Naive thymus-derived CD4-positive, alpha-beta T cell (primary cell): Measurements from ENCODE around the gene DYRK1A. TPM values are rescaled to one million over a fixed set of nuclear protein-coding genes. Genes with fewer than 3 reads are reported as not detected.

Experiments used
- ATAC-seq: fragments of 150-1000 bp; cut with Tn5 transposase; 2 replicates; pipeline ENCODE4 v1.10.0; 2021; ENCODE audit warnings: mild to moderate bottlenecking, moderate library complexity
- CTCF ChIA-PET: fragments of 350-600 bp; sonication (Branson Sonifier 250); formaldehyde crosslinking; loops from one replicate; lab custom pipeline; 2021; ENCODE audit warnings: antibody characterized with exemption; lab: Charles Lee
- POLR2A ChIA-PET: fragments of 350-600 bp; sonication (Branson Sonifier 250); formaldehyde crosslinking; loops from one replicate; lab custom pipeline; 2021; ENCODE audit warnings: antibody characterized with exemption, inconsistent platforms; lab: Charles Lee
- DNase-seq, 9 donors: peaks; one replicate each; pipeline versions ENCODE4 v3.0.0 to v3.0.0-alpha.2; 2020 to 2022; ENCODE audit warnings: mixed read lengths in 1 of 9
- H3K27ac ChIP-seq: one replicate; pipeline ENCODE4 v1.7.0; 2013; ENCODE audit warnings: mild to moderate bottlenecking, low read depth, low read length, moderate library complexity
- H3K27me3 ChIP-seq, 2 donors: one replicate each; pipeline ENCODE4 v1.7.0; 2013; ENCODE audit warnings: low read length in 2 of 2, mild to moderate bottlenecking in 2 of 2, moderate library complexity in 2 of 2; ENCODE audit not compliant: control insufficient read depth in 2 of 2, insufficient read depth in 2 of 2
- H3K36me3 ChIP-seq, 3 experiments: 1 replicate in 2 of 3; 2 replicates in 1 of 3; pipeline ENCODE4 v1.7.0; 2013; ENCODE audit warnings: low read length in 3 of 3, mild to moderate bottlenecking in 3 of 3, moderate library complexity in 1 of 3; ENCODE audit not compliant: insufficient read depth in 3 of 3, control insufficient read depth in 2 of 3
- H3K4me1 ChIP-seq, 2 donors: one replicate each; pipeline ENCODE4 v1.7.0; 2013; ENCODE audit warnings: low read length in 2 of 2, mild to moderate bottlenecking in 2 of 2, moderate library complexity in 1 of 2; ENCODE audit not compliant: control insufficient read depth in 2 of 2, insufficient read depth in 2 of 2
- H3K4me3 ChIP-seq: 2 replicates; pipeline ENCODE4 v1.7.0; 2013; ENCODE audit warnings: mild to moderate bottlenecking, low read length
- H3K9me3 ChIP-seq, 3 experiments: 1 replicate in 2 of 3; 2 replicates in 1 of 3; pipeline ENCODE4 v1.7.0; 2013; ENCODE audit warnings: low read length in 3 of 3; ENCODE audit not compliant: control insufficient read depth in 2 of 3
- H3K27ac Mint-ChIP-seq, 9 donors: one replicate each; pipeline ENCODE4 v1.8.0; 2020 to 2022; ENCODE audit warnings: mixed read lengths in 9 of 9, mild to moderate bottlenecking in 8 of 9, moderate library complexity in 5 of 9, inconsistent platforms in 2 of 9
- H3K27me3 Mint-ChIP-seq, 5 donors: one replicate each; pipeline ENCODE4 v1.8.0; 2021 to 2022; ENCODE audit warnings: mixed read lengths in 5 of 5, mild to moderate bottlenecking in 1 of 5
- H3K36me3 Mint-ChIP-seq, 5 donors: one replicate each; pipeline ENCODE4 v1.8.0; 2020 to 2022; ENCODE audit warnings: mixed read lengths in 5 of 5, mild to moderate bottlenecking in 3 of 5, inconsistent platforms in 1 of 5
- H3K4me1 Mint-ChIP-seq, 7 donors: one replicate each; pipeline ENCODE4 v1.8.0; 2020 to 2022; ENCODE audit warnings: mixed read lengths in 7 of 7, mild to moderate bottlenecking in 3 of 7, inconsistent platforms in 1 of 7
- H3K4me3 Mint-ChIP-seq, 10 donors: one replicate each; pipeline ENCODE4 v1.8.0; 2020 to 2022; ENCODE audit warnings: mild to moderate bottlenecking in 10 of 10, mixed read lengths in 10 of 10, moderate library complexity in 6 of 10, inconsistent platforms in 2 of 10
- H3K9me3 Mint-ChIP-seq, 11 donors: one replicate each; pipeline ENCODE4 v1.8.0; 2020 to 2022; ENCODE audit warnings: mixed read lengths in 11 of 11, mild to moderate bottlenecking in 4 of 11, inconsistent platforms in 1 of 11, moderate library complexity in 1 of 11
- intact Hi-C, 2 donors: fragments of 100-400 bp; cut with micrococcal nuclease; formaldehyde crosslinking; loops; one replicate each; pipeline ENCODE4 v1.15.1; 2023
- polyA plus RNA-seq, 2 donors: library from polyadenylated mRNA; unstranded; fragments of 300-500 nt; fragmentation: Illumina TruSeq; gene quantifications; one replicate each; pipeline ENCODE4 v1.2.3, GENCODE V29; 2021
- total RNA-seq, 6 experiments: library from RNA in 5 of 6; stranded (reverse) in 5 of 6; gene quantifications; 1 replicate in 5 of 6; 2 replicates in 1 of 6; pipeline ENCODE4 v1.2.3 and lab custom pipeline; 2021 to 2026

Gene DYRK1A
- total and polyA plus RNA-seq, 7 experiments from 2014 or later, result 3.3 to 142 (median 118) TPM

- H3K27ac Mint-ChIP-seq, result peak overlapping the region in 6 of 9 donors; percentile 14 to 84 (median 60)
- no peaks in the 10 kb centered on the region for H3K9me3 ChIP-seq
- ChIA-PET CTCF (interaction anchor here (0.5 kb wide), 1 partner anchor 14 kb away, joined by 3 read pairs; no protein-coding TSS in a partner anchor), POLR2A (interaction anchor here (0.9 kb wide), 1 partner anchor 162 kb away, joined by 5 read pairs; the partner anchor contains the start of gene VPS26C)
- peaks cover 41 to 85% (median 83%) of the 10 kb centered on the region in 7 donors for H3K4me1 Mint-ChIP-seq
- H3K27me3 Mint-ChIP-seq, result no peaks in the 10 kb centered on the region
- H3K27me3 ChIP-seq, result no peaks in the 10 kb centered on the region
- intact Hi-C loops, result no loop called here
- DNase-seq (no peak), ATAC-seq (peak; percentile 12)
- H3K4me3 ChIP-seq, result no peak overlapping the region
- H3K4me3 Mint-ChIP-seq, result peak overlapping the region in 7 of 10 donors; percentile 1 to 57 (median 28)
- H3K36me3 Mint-ChIP-seq, result peaks cover 9 to 34% (median 23%) of the 10 kb centered on the region in 5 donors
- no peak overlapping the region for H3K27ac ChIP-seq
- H3K9me3 Mint-ChIP-seq, result peaks cover 0 to 9% (median 0%) of the 10 kb centered on the region in 11 donors
- peaks cover 0 to 7% (median 6%) of the 10 kb centered on the region in 3 experiments for H3K36me3 ChIP-seq
- peaks cover 13 to 25% of the 10 kb centered on the region in 2 donors for H3K4me1 ChIP-seq
Measured at GRCh38 chr21:37429356-37429755, 62.8 kb downstream of the DYRK1A start.

GRCh38 chr21:37430184-37430821, 63.7 kb downstream of the DYRK1A start:
- peak overlapping the region in 9 of 10 donors; percentile 39 to 69 (median 54) for H3K4me3 Mint-ChIP-seq
- peaks cover 0 to 7% (median 6%) of the 10 kb centered on the region in 3 experiments for H3K36me3 ChIP-seq
- ChIA-PET POLR2A (interaction anchor here (0.9 kb wide), 1 partner anchor 163 kb away, joined by 5 read pairs; the partner anchor contains the start of gene VPS26C), CTCF (interaction anchor here (0.5 kb wide), 1 partner anchor 15 kb away, joined by 3 read pairs; no protein-coding TSS in a partner anchor)
- intact Hi-C loops, result loop anchor here in 1 of 2 donors (1.0 kb wide), 1 partner anchor 9 kb away; no protein-coding TSS in a partner anchor
- no peak overlapping the region for H3K27ac ChIP-seq
- H3K27me3 Mint-ChIP-seq, result no peaks in the 10 kb centered on the region
- peak overlapping the region in 8 of 9 donors; percentile 55 to 91 (median 79) for H3K27ac Mint-ChIP-seq
- peaks cover 9 to 34% (median 23%) of the 10 kb centered on the region in 5 donors for H3K36me3 Mint-ChIP-seq
- no peaks in the 10 kb centered on the region for H3K27me3 ChIP-seq
- no peak for ATAC-seq
- no peaks in the 10 kb centered on the region for H3K9me3 ChIP-seq
- H3K9me3 Mint-ChIP-seq, result peaks cover 0 to 9% (median 0%) of the 10 kb centered on the region in 11 donors
- H3K4me1 Mint-ChIP-seq, result peaks cover 41 to 83% (median 81%) of the 10 kb centered on the region in 7 donors
- DNase-seq, result no peak
- H3K4me3 ChIP-seq, result no peak overlapping the region
- H3K4me1 ChIP-seq, result peaks cover 16 to 33% of the 10 kb centered on the region in 2 donors

GRCh38 chr21:37431243-37431642, 64.7 kb downstream of the DYRK1A start:
- H3K27me3 ChIP-seq, result no peaks in the 10 kb centered on the region
- H3K36me3 Mint-ChIP-seq, result peaks cover 1 to 25% (median 14%) of the 10 kb centered on the region in 5 donors
- intact Hi-C loops, result loop anchor here in 1 of 2 donors (1.0 kb wide), 1 partner anchor 8 kb away; no protein-coding TSS in a partner anchor
- H3K27ac ChIP-seq, result peak overlapping the region; percentile 3
- peak overlapping the region in 8 of 10 donors; percentile 15 to 69 (median 58) for H3K4me3 Mint-ChIP-seq
- DNase-seq (no peak), ATAC-seq (no peak)
- no peak overlapping the region for H3K4me3 ChIP-seq
- peaks cover 35 to 75% (median 73%) of the 10 kb centered on the region in 7 donors for H3K4me1 Mint-ChIP-seq
- POLR2A ChIA-PET, result no interaction called here
- no peaks in the 10 kb centered on the region for H3K27me3 Mint-ChIP-seq
- peaks cover 26 to 43% of the 10 kb centered on the region in 2 donors for H3K4me1 ChIP-seq
- peak overlapping the region in 8 of 9 donors; percentile 55 to 91 (median 77) for H3K27ac Mint-ChIP-seq
- H3K36me3 ChIP-seq, result no peaks in the 10 kb centered on the region
- CTCF ChIA-PET, result no interaction called here
- H3K9me3 Mint-ChIP-seq, result peaks cover 0 to 2% (median 0%) of the 10 kb centered on the region in 11 donors
- no peaks in the 10 kb centered on the region for H3K9me3 ChIP-seq

GRCh38 chr21:37432710-37433455, 66.3 kb downstream of the DYRK1A start:
- DNase-seq (no peak), ATAC-seq (no peak)
- CTCF ChIA-PET, result no interaction called here
- intact Hi-C loops, result no loop called here
- Mint-ChIP-seq H3K4me1 (peaks cover 40 to 63% (median 60%) of the 10 kb centered on the region in 7 donors), H3K36me3 (peaks cover 0 to 19% (median 11%) of the 10 kb centered on the region in 5 donors), H3K27me3 (no peaks in the 10 kb centered on the region), H3K9me3 (no peaks in the 10 kb centered on the region), H3K27ac (peak overlapping the region in 5 of 9 donors; percentile 52 to 84 (median 71)), H3K4me3 (peak overlapping the region in 2 of 10 donors; percentile 20 to 69)
- H3K27me3 ChIP-seq, result no peaks in the 10 kb centered on the region
- H3K27ac ChIP-seq, result no peak overlapping the region
- H3K36me3 ChIP-seq, result no peaks in the 10 kb centered on the region
- POLR2A ChIA-PET, result interaction anchor here (2.2 kb wide), 1 partner anchor 165 kb away, joined by 5 read pairs; no protein-coding TSS in a partner anchor
- no peak overlapping the region for H3K4me3 ChIP-seq
- H3K4me1 ChIP-seq, result peaks cover 26 to 56% of the 10 kb centered on the region in 2 donors
- no peaks in the 10 kb centered on the region for H3K9me3 ChIP-seq

DNA sequence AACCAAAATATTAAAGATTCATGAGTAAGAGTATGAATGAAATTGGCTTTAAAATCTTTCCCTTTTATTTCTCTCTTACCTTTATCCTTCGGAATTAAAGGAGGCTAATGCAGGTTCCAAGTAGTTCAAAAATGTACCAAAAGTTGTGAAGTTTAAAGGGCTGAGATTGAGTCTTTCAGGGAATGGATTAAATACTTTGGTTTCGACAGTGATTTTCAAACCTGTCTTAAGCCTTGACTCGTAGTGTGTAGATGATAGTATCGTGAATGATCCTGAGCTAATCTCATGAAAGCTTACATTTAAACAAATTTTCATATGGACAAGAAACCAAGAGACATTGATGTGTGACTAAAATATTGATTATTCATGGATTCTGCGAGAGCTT, 66.9 kb downstream of the DYRK1A start:
- H3K9me3 Mint-ChIP-seq, result no peaks in the 10 kb centered on the region
- peak overlapping the region in 7 of 10 donors; percentile 19 to 66 (median 26) for H3K4me3 Mint-ChIP-seq
- no peak overlapping the region for H3K27ac ChIP-seq
- H3K4me1 ChIP-seq, result peaks cover 29 to 56% of the 10 kb centered on the region in 2 donors
- H3K4me1 Mint-ChIP-seq, result peaks cover 41 to 60% (median 56%) of the 10 kb centered on the region in 7 donors
- no peaks in the 10 kb centered on the region for H3K27me3 Mint-ChIP-seq
- ATAC-seq (no peak), DNase-seq (no peak)
- peaks cover 0 to 15% (median 6%) of the 10 kb centered on the region in 5 donors for H3K36me3 Mint-ChIP-seq
- H3K27me3 ChIP-seq, result no peaks in the 10 kb centered on the region
- H3K27ac Mint-ChIP-seq, result peak overlapping the region in 8 of 9 donors; percentile 22 to 73 (median 62)
- H3K36me3 ChIP-seq, result no peaks in the 10 kb centered on the region
- intact Hi-C loops, result no loop called here
- ChIA-PET POLR2A (interaction anchor here (1.3 to 2.2 kb wide), 2 partner anchors 65 to 165 kb away, joined by 3 to 5 read pairs; no protein-coding TSS in a partner anchor), CTCF (no interaction called here)
- H3K9me3 ChIP-seq, result no peaks in the 10 kb centered on the region
- no peak overlapping the region for H3K4me3 ChIP-seq

- H3K4me3 ChIP-seq, result no peak overlapping the region
- H3K36me3 ChIP-seq, result no peaks in the 10 kb centered on the region
- CTCF ChIA-PET, result no interaction called here
- no peaks in the 10 kb centered on the region for H3K27me3 ChIP-seq
- ATAC-seq, result peak; percentile 99
- H3K4me1 Mint-ChIP-seq, result peaks cover 39 to 61% (median 41%) of the 10 kb centered on the region in 7 donors
- no peak overlapping the region for H3K27ac Mint-ChIP-seq
- H3K4me1 ChIP-seq, result peaks cover 28 to 49% of the 10 kb centered on the region in 2 donors
- no peaks in the 10 kb centered on the region for H3K9me3 ChIP-seq
- H3K36me3 Mint-ChIP-seq, result peaks cover 0 to 9% (median 0%) of the 10 kb centered on the region in 5 donors
- no peaks in the 10 kb centered on the region for H3K27me3 Mint-ChIP-seq
- POLR2A ChIA-PET, result interaction anchor here (0.6 to 1.3 kb wide), 3 partner anchors 8 to 18 kb away, joined by 3 to 6 read pairs (median 4); no protein-coding TSS in a partner anchor
- peak in 7 of 9 donors; percentile 58 to 85 (median 78) for DNase-seq
- intact Hi-C loops, result loop anchor here (1.0 to 2.0 kb wide), 7 partner anchors 11 to 168 kb away; partner anchors contain the start of gene VPS26C (in 2 of the 2)
- peak overlapping the region; percentile 4 for H3K27ac ChIP-seq
- H3K9me3 Mint-ChIP-seq, result no peaks in the 10 kb centered on the region
- H3K4me3 Mint-ChIP-seq, result no peak overlapping the region
Measured at GRCh38 chr21:37435120-37435519, 68.5 kb downstream of the DYRK1A start.
